AG04450 (cell line): ENCODE results near the gene TIMP3. TPM values are rescaled to one million over a fixed set of nuclear protein-coding genes. Genes with fewer than 3 reads are reported as not detected.

Source experiments
- CTCF ChIA-PET: fragments of 300-600, 350-600 bp; formaldehyde crosslinking; extraction: SDS; loops from one replicate; lab custom pipeline; 2022; ENCODE audit warnings: antibody characterized with exemption, inconsistent platforms; lab: Charles Lee
- POLR2A ChIA-PET: fragments of 350-600 bp; formaldehyde crosslinking; extraction: SDS; loops from one replicate; lab custom pipeline; 2021; ENCODE audit warnings: antibody characterized with exemption, inconsistent platforms; lab: Yijun Ruan, JAX
- DNase-seq: peaks from one replicate; pipeline ENCODE4 v3.0.0-alpha.2; 2011; ENCODE audit warnings: low read depth, low spot score
- H3K27ac ChIP-seq: one replicate; pipeline ENCODE4 v1.5.1; 2012; ENCODE audit warnings: low read depth, low read length, control low read depth
- H3K27me3 ChIP-seq: one replicate; pipeline ENCODE4 v1.6.0; 2012; ENCODE audit warnings: low read length; ENCODE audit not compliant: control insufficient read depth, insufficient read depth
- H3K4me3 ChIP-seq: 2 replicates; pipeline ENCODE4 v1.5.1; 2011; ENCODE audit warnings: mild to moderate bottlenecking, low read depth, low read length, control low read depth
- H3K9me3 ChIP-seq: 2 replicates; pipeline ENCODE4 v1.5.1; 2012; ENCODE audit warnings: low read length; ENCODE audit not compliant: control insufficient read depth, insufficient read depth
- CTCF ChIP-seq: IDR thresholded peaks from 2 replicates; pipeline ENCODE4 v1.5.1; 2011; ENCODE audit warnings: low read depth, low read length, control low read depth, inconsistent platforms
- polyA plus RNA-seq: library from polyadenylated mRNA; depleted of rRNA; stranded (reverse); fragments of >200 nt; gene quantifications from 2 replicates; pipeline ENCODE4 v1.2.3, GENCODE V29; 2011

TIMP3 gene
- polyA plus RNA-seq, 1 experiment = 486 TPM

DNA sequence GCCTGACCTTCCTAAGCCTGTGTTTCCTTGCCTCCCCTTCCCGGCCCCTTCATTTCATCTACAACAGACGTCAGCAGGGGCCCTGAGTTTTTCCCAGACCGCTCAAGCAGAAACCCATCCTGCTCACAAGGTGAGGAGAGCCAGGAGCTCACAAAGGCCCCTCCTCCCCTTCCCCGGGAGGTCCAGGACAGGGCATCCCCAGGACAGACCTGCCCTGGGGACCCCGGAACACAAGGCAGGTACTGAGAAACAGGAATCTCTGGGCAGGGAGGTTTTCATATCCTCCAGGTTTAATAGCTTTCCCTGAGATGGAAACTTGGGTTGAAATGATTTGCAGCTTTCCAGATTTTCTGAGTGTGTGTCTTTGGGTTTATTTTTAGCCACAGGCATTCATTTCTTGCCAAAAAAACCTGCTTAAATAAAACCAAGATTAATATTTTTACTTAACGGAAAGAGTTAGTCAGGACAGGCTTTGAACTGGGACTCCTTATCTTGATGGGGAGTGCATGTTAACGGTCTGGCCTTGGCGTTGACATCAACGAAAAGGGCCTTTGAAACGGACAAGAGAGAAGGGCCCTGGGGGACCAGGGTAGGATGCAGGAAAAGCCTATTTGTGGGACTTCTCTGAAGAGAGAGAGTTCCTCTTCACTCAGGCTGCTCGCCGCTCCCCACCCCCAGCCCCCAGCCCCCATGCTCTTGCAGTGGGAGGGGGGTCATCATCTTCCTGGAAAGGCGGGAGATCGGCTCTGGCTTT, 38.5 kb downstream of the TIMP3 start:
- Histone ChIP-seq H3K27ac (no peak overlapping the region), H3K9me3 (no peaks in the 10 kb centered on the region), H3K27me3 (no peaks in the 10 kb centered on the region), H3K4me3 (no peak overlapping the region)
- ChIA-PET CTCF (interaction anchor here (0.6 kb wide), 2 partner anchors 21 to 315 kb away, joined by 3 to 4 read pairs; no protein-coding TSS in a partner anchor), POLR2A (no interaction called here)
- DNase-seq = no peak
- no peak for TF ChIP-seq CTCF

DNA sequence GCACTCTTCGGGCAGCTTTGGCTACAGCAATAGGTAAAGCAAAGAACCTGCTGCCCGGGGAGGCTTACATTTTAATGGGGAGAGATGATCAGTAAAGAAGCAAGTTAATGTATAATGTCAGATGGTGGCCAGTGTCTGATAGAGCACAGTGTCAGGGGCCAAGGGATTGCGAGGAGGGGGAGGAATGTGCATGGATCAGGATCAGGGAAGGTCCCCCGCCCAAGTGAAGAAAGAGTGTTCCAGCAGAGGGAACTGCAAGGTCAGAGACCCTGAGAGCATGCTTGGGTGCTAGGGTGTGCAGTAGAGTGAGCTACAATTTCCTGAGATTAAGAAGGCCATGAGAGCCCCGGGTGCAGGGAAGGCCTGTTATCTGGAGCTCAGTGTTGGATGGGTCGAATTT, 39.7 kb downstream of the TIMP3 start:
- TF ChIP-seq CTCF = no peak
- POLR2A ChIA-PET = no interaction called here
- CTCF ChIA-PET = no interaction called here
- Histone ChIP-seq H3K9me3 (no peaks in the 10 kb centered on the region), H3K27ac (no peak overlapping the region), H3K27me3 (no peaks in the 10 kb centered on the region), H3K4me3 (no peak overlapping the region)
- DNase-seq = no peak

DNA sequence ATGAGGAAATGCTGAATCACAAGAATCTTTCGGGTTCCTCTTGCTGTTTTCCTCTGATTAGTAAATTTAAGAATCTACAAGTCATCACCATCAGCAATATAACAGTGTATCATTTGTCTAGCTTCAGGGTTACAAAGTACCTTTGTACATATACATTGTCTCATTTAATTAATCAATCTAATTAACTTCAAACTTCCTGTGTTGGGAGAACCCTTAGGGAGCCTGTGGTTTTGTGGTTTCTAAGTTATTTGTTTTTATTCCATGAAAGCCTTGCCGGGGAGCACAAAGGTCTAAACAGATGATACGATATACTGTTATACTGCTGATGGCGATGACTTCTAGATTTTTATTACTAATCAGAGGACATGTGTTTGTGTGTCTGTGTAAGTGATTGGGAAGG, 41.0 kb downstream of the TIMP3 start:
- DNase-seq = no peak
- H3K4me3 ChIP-seq = no peak overlapping the region
- CTCF ChIA-PET = interaction anchor here (1.0 kb wide), 1 partner anchor 143 kb away, joined by 3 read pairs; no protein-coding TSS in a partner anchor
- peak overlapping the region; percentile 11 for H3K27ac ChIP-seq
- POLR2A ChIA-PET = no interaction called here
- H3K9me3 ChIP-seq = no peaks in the 10 kb centered on the region
- no peaks in the 10 kb centered on the region for H3K27me3 ChIP-seq
- TF ChIP-seq CTCF = no peak

DNA sequence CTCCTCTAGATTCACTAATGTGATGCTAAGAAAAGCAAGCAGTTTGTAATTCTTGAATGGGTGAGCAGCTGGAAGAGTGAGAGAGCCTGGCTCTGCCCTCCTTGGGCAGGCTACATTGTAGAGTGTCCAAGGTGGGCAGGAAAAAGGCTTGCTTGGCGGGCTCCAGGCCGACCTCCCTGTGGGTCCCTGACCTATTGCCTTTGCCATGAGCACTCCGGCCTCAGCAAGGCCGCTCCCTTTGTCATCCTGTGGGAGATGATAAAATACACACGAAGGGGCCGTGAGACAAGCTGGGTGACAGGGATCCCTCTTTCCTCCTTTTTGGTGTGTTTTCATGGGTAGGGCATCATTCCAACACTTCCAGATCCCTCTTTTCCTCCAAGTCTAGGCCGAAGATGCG, 41.8 kb downstream of the TIMP3 start:
- no peak overlapping the region for H3K27ac ChIP-seq
- H3K27me3 ChIP-seq = no peaks in the 10 kb centered on the region
- ChIA-PET POLR2A (no interaction called here), CTCF (no interaction called here)
- H3K4me3 ChIP-seq = no peak overlapping the region
- no peak for TF ChIP-seq CTCF
- DNase-seq = no peak
- H3K9me3 ChIP-seq = no peaks in the 10 kb centered on the region

GRCh38 chr22:32844251-32844650, 42.7 kb downstream of the TIMP3 start:
- Histone ChIP-seq H3K27ac (no peak overlapping the region), H3K4me3 (no peak overlapping the region), H3K27me3 (no peaks in the 10 kb centered on the region), H3K9me3 (no peaks in the 10 kb centered on the region)
- no peak for DNase-seq
- CTCF ChIA-PET = interaction anchor here (1.1 kb wide), 1 partner anchor 174 kb away, joined by 3 read pairs; no protein-coding TSS in a partner anchor
- POLR2A ChIA-PET = interaction anchor here (1.0 kb wide), 1 partner anchor 44 kb away, joined by 4 read pairs; no protein-coding TSS in a partner anchor
- TF ChIP-seq CTCF = no peak
